B cell (primary cell): Measurements from ENCODE around the gene BCL10. TPM values are rescaled to one million over a fixed set of nuclear protein-coding genes. Genes with fewer than 3 reads are reported as not detected.

ENCODE experiments used
- ATAC-seq: fragments of 200-7000 bp; cut with Tn5 transposase; one replicate; pipeline ENCODE4 v1.10.0; 2021; ENCODE audit warnings: low read depth, mild to moderate bottlenecking, moderate number of reproducible peaks, moderate library complexity
- CTCF ChIA-PET: fragments of 350-600 bp; sonication (Branson Sonifier 250); formaldehyde crosslinking; loops from one replicate; lab custom pipeline; 2021; ENCODE audit warnings: antibody characterized with exemption, inconsistent platforms; lab: Charles Lee
- POLR2A ChIA-PET: fragments of 350-600 bp; sonication (Branson Sonifier 250); formaldehyde crosslinking; loops from one replicate; lab custom pipeline; 2021; ENCODE audit warnings: antibody characterized with exemption; lab: Charles Lee
- DNase-seq: peaks from one replicate; pipeline ENCODE4 v3.0.0; 2013
- H2AFZ ChIP-seq: 2 replicates; pipeline ENCODE4 v1.6.1; 2012; ENCODE audit warnings: mild to moderate bottlenecking, low read depth, low read length; ENCODE audit not compliant: insufficient read depth, poor library complexity, severe bottlenecking
- H3K27ac ChIP-seq, 2 donors: 1 replicate in 1 of 2; 2 replicates in 1 of 2; pipeline ENCODE4 v1.5.1; 2012 to 2013; ENCODE audit warnings: low read length in 2 of 2, mild to moderate bottlenecking in 2 of 2, moderate library complexity in 1 of 2
- H3K27me3 ChIP-seq, 4 experiments: fragments of 200-600 bp in 1 of 4; sonication (generic) in 1 of 4; replicated peaks in 1 of 4; 1 replicate in 2 of 4; 2 replicates in 2 of 4; pipeline versions ENCODE4 v1.6.1 to v1.7.0; 2013 to 2016; ENCODE audit warnings: low read length in 3 of 4, mild to moderate bottlenecking in 2 of 4, mixed read lengths in 1 of 4, moderate library complexity in 1 of 4; ENCODE audit not compliant: insufficient read depth in 4 of 4, control insufficient read depth in 3 of 4; ENCODE audit errors: control extremely low read depth in 1 of 4
- H3K36me3 ChIP-seq, 2 experiments: replicated peaks in 1 of 2; 1 replicate in 1 of 2; 2 replicates in 1 of 2; pipeline versions ENCODE4 v1.6.1 to v1.7.1; 2013; ENCODE audit warnings: low read length in 1 of 2; ENCODE audit not compliant: insufficient read depth in 2 of 2, control insufficient read depth in 1 of 2; ENCODE audit errors: control extremely low read depth in 1 of 2, extremely low read depth in 1 of 2
- H3K4me1 ChIP-seq, 2 donors: fragments of 200-600 bp in 1 of 2; sonication (generic) in 1 of 2; 1 replicate in 1 of 2; 2 replicates in 1 of 2; pipeline versions ENCODE4 v1.5.1 to v1.6.1; 2013 to 2017; ENCODE audit warnings: low read length in 2 of 2; ENCODE audit not compliant: control insufficient read depth in 2 of 2, insufficient read depth in 2 of 2
- H3K4me2 ChIP-seq: replicated peaks from 2 replicates; pipeline ENCODE3; 2012; ENCODE audit warnings: mild to moderate bottlenecking, low read depth, low read length; ENCODE audit not compliant: poor library complexity, severe bottlenecking
- H3K4me3 ChIP-seq, 5 experiments: fragments of 200-600 bp in 1 of 5; sonication (generic) in 1 of 5; 1 replicate in 3 of 5; 2 replicates in 2 of 5; pipeline versions ENCODE4 v1.5.1 to v1.7.0; 2011 to 2016; ENCODE audit warnings: low read length in 4 of 5, mild to moderate bottlenecking in 4 of 5, low read depth in 2 of 5, control low read depth in 1 of 5, moderate library complexity in 1 of 5; ENCODE audit not compliant: insufficient read depth in 1 of 5; ENCODE audit errors: control extremely low read depth in 1 of 5, extremely low read depth in 1 of 5
- H3K79me2 ChIP-seq: fragments of 200-600 bp; sonication (generic); one replicate; pipeline ENCODE4 v1.6.0; 2016; ENCODE audit warnings: low read length; ENCODE audit not compliant: control insufficient read depth, insufficient read depth
- H3K9ac ChIP-seq: fragments of 200-600 bp; sonication (generic); 2 replicates; pipeline ENCODE4 v1.6.1; 2017; ENCODE audit warnings: mild to moderate bottlenecking, low read length, moderate library complexity
- H3K9me3 ChIP-seq, 3 donors: one replicate each; pipeline versions ENCODE4 v1.6.1 to v1.7.1; 2013; ENCODE audit warnings: low read length in 2 of 3; ENCODE audit not compliant: control insufficient read depth in 2 of 3, insufficient read depth in 1 of 3; ENCODE audit errors: control extremely low read depth in 1 of 3
- H4K20me1 ChIP-seq: 2 replicates; pipeline ENCODE4 v1.6.0; 2012; ENCODE audit warnings: mild to moderate bottlenecking, low read length; ENCODE audit not compliant: insufficient read depth, control insufficient read depth, poor library complexity, severe bottlenecking
- H3K27ac Mint-ChIP-seq: one replicate; pipeline ENCODE4 v1.8.0; 2021; ENCODE audit warnings: mixed read lengths
- H3K27me3 Mint-ChIP-seq: one replicate; pipeline ENCODE4 v1.8.0; 2021; ENCODE audit warnings: mixed read lengths
- H3K4me1 Mint-ChIP-seq: one replicate; pipeline ENCODE4 v1.8.0; 2021; ENCODE audit warnings: mixed read lengths
- H3K4me3 Mint-ChIP-seq: one replicate; pipeline ENCODE4 v1.8.0; 2021; ENCODE audit warnings: mixed read lengths
- H3K9me3 Mint-ChIP-seq: one replicate; pipeline ENCODE4 v1.8.0; 2022; ENCODE audit warnings: mixed read lengths; ENCODE audit not compliant: insufficient read depth
- EZH2 ChIP-seq: IDR thresholded peaks from 2 replicates; pipeline ENCODE4 v1.6.1; 2012; ENCODE audit warnings: borderline replicate concordance, low read depth, mild to moderate bottlenecking, moderate library complexity, low read length; ENCODE audit not compliant: insufficient read depth, poor library complexity, severe bottlenecking
- WGBS: methylation state at CpG from one replicate; pipeline ENCODE4 v1.1.5; 2013; ENCODE audit warnings: missing lambda C conversion rate; ENCODE audit not compliant: insufficient coverage; 5-methylcytosine and 5-hydroxymethylcytosine counted together
- intact Hi-C: fragments of 100-400 bp; cut with micrococcal nuclease; formaldehyde crosslinking; loops from one replicate; pipeline ENCODE4 v1.10.0; 2022
- polyA plus RNA-seq: library from polyadenylated mRNA; depleted of rRNA; stranded (reverse); fragments of >200 nt; gene quantifications from 2 replicates; pipeline ENCODE4 v1.2.3, GENCODE V29; 2012
- total RNA-seq, 2 donors: library from RNA; stranded (reverse); fragments of 120-200 nt in 1 of 2; gene quantifications; 1 replicate in 1 of 2; 2 replicates in 1 of 2; pipeline versions ENCODE4 v1.2.3 to v1.2.4, GENCODE V29; 2013 to 2022
- TF ChIP-seq, protein P1 (sequence below): fragments of 200-600 bp; IDR thresholded peaks from one replicate; pipeline ENCODE4 v1.8.0; 2022; ENCODE audit warnings: antibody characterized with exemption, mild to moderate bottlenecking

The BCL10 gene
- total and polyA plus RNA-seq, 2 donors (not counting 1 experiment from before 2014, with no cell fraction given) = 26.2 to 60.5 TPM

- ATAC-seq = no peak
- Histone ChIP-seq H3K4me2 (no peak overlapping the region), H3K4me1 (no peaks in the 10 kb centered on the region), H3K9me3 (no peaks in the 10 kb centered on the region), H3K27me3 (peaks cover 0 to 2% (median 0%) of the 10 kb centered on the region in 4 experiments), H2AFZ (no peak overlapping the region), H4K20me1 (no peaks in the 10 kb centered on the region), H3K27ac (no peak overlapping the region), H3K36me3 (no peaks in the 10 kb centered on the region), H3K4me3 (no peak overlapping the region), H3K9ac (no peak overlapping the region), H3K79me2 (no peaks in the 10 kb centered on the region)
- Mint-ChIP-seq H3K4me3 (no peak overlapping the region), H3K4me1 (no peaks in the 10 kb centered on the region), H3K9me3 (no peaks in the 10 kb centered on the region), H3K27ac (no peak overlapping the region), H3K27me3 (peaks cover 14% of the 10 kb centered on the region)
- TF ChIP-seq, protein P1, sequence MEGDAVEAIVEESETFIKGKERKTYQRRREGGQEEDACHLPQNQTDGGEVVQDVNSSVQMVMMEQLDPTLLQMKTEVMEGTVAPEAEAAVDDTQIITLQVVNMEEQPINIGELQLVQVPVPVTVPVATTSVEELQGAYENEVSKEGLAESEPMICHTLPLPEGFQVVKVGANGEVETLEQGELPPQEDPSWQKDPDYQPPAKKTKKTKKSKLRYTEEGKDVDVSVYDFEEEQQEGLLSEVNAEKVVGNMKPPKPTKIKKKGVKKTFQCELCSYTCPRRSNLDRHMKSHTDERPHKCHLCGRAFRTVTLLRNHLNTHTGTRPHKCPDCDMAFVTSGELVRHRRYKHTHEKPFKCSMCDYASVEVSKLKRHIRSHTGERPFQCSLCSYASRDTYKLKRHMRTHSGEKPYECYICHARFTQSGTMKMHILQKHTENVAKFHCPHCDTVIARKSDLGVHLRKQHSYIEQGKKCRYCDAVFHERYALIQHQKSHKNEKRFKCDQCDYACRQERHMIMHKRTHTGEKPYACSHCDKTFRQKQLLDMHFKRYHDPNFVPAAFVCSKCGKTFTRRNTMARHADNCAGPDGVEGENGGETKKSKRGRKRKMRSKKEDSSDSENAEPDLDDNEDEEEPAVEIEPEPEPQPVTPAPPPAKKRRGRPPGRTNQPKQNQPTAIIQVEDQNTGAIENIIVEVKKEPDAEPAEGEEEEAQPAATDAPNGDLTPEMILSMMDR = no peak
- TF ChIP-seq EZH2 = no peak
- WGBS = 85% methylated on average over 1 of the region's 6 CpGs
- intact Hi-C loops = no loop called here
- ChIA-PET POLR2A (no interaction called here), CTCF (interaction anchor here (1.2 to 2.5 kb wide), 3 partner anchors 25 to 287 kb away, joined by 3 to 10 read pairs (median 4); no protein-coding TSS in a partner anchor)
- no peak for DNase-seq
Measured at GRCh38 chr1:85229574-85230097, 46.8 kb downstream of the BCL10 start.

GRCh38 chr1:85228972-85229371, 47.5 kb downstream of the BCL10 start:
- DNase-seq = no peak
- CTCF ChIA-PET = no interaction called here
- Histone ChIP-seq H3K36me3 (no peaks in the 10 kb centered on the region), H3K4me2 (no peak overlapping the region), H3K9ac (no peak overlapping the region), H4K20me1 (no peaks in the 10 kb centered on the region), H3K9me3 (no peaks in the 10 kb centered on the region), H3K27ac (no peak overlapping the region), H3K4me1 (no peaks in the 10 kb centered on the region), H3K4me3 (no peak overlapping the region), H3K79me2 (no peaks in the 10 kb centered on the region), H3K27me3 (peaks cover 0 to 2% (median 0%) of the 10 kb centered on the region in 4 experiments), H2AFZ (no peak overlapping the region)
- no peak overlapping the region for H3K27ac Mint-ChIP-seq
- intact Hi-C loops = no loop called here
- POLR2A ChIA-PET = interaction anchor here (0.7 kb wide), 1 partner anchor 61 kb away, joined by 4 read pairs; no protein-coding TSS in a partner anchor
- H3K4me3 Mint-ChIP-seq = no peak overlapping the region
- 83% methylated on average over 1 of the region's 1 CpG for WGBS
- ATAC-seq = no peak
- peaks cover 12% of the 10 kb centered on the region for H3K27me3 Mint-ChIP-seq
- TF ChIP-seq, protein P1 = no peak
- no peak for TF ChIP-seq EZH2
- H3K9me3 Mint-ChIP-seq = no peaks in the 10 kb centered on the region
- no peaks in the 10 kb centered on the region for H3K4me1 Mint-ChIP-seq
